Adrenal gland (tissue), 5 donors: ENCODE results near the gene PRSS33.

ENCODE experiments used
- POLR2A ChIP-seq, 2 donors: fragments of 450-650 bp; IDR thresholded peaks; one replicate each; pipeline ENCODE4 v1.6.1; 2017; ENCODE audit warnings: antibody characterized with exemption in 2 of 2, mild to moderate bottlenecking in 2 of 2, moderate library complexity in 1 of 2
- TF ChIP-seq, protein P1 (sequence below), 6 experiments: fragments of 450-650 bp in 4 of 6; fragments of 200-600 bp in 2 of 6; sonication (generic) in 1 of 6; IDR thresholded peaks; 1 replicate in 5 of 6; 2 replicates in 1 of 6; pipeline versions ENCODE4 v1.5.1 to v1.8.0; 2016 to 2021; ENCODE audit warnings: antibody characterized with exemption in 6 of 6, mild to moderate bottlenecking in 2 of 6, moderate library complexity in 1 of 6
- donor health status: DM: no; HTN: no; CAD: no.

DNA sequence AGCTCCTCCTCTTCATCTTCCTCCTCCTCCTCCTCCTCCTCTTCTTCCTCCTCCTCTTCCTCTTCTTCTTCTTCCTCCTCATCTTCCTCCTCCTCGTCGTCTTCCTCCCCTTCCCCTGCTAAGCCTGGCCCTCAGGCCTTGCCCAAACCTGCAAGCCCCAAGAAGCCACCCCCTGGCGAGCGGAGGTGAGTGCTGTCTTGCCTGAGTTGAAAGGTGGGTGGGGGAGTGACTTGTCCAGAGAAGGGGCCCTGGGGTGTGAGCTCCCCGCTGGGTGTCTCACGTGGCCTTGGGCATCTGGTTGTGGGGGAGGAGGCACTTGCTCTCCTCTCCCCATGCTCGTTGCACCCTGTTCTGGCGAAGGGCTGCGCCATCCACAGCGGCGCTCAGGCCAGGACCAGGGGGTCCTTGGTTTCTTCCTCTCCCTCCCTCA, 18.2 kb downstream of the PRSS33 start:
- TF ChIP-seq, protein P1, sequence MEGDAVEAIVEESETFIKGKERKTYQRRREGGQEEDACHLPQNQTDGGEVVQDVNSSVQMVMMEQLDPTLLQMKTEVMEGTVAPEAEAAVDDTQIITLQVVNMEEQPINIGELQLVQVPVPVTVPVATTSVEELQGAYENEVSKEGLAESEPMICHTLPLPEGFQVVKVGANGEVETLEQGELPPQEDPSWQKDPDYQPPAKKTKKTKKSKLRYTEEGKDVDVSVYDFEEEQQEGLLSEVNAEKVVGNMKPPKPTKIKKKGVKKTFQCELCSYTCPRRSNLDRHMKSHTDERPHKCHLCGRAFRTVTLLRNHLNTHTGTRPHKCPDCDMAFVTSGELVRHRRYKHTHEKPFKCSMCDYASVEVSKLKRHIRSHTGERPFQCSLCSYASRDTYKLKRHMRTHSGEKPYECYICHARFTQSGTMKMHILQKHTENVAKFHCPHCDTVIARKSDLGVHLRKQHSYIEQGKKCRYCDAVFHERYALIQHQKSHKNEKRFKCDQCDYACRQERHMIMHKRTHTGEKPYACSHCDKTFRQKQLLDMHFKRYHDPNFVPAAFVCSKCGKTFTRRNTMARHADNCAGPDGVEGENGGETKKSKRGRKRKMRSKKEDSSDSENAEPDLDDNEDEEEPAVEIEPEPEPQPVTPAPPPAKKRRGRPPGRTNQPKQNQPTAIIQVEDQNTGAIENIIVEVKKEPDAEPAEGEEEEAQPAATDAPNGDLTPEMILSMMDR (IDR thresholded peaks at IDR 0.05): no peak
- no peak for TF ChIP-seq POLR2A (IDR thresholded peaks at IDR 0.05)
